A673 (cell line): ENCODE measurements around the gene JAKMIP1. TPM values are rescaled to one million over a fixed set of nuclear protein-coding genes. Genes with fewer than 3 reads are reported as not detected.

Experiments
- BruUV-seq: library from RNA; stranded (reverse); fragments of 400-500 nt; replicated peaks from 2 replicates; lab custom pipeline; 2021; lab: Mats Ljungman, UMichigan
- CTCF ChIA-PET: fragments of 300-600 bp; sonication (Branson Sonifier 250); formaldehyde crosslinking; loops from one replicate; lab custom pipeline; 2022; ENCODE audit warnings: antibody characterized with exemption; lab: Charles Lee
- POLR2A ChIA-PET: fragments of 300-600 bp; sonication (Branson Sonifier 250); formaldehyde crosslinking; loops from one replicate; lab custom pipeline; 2022; ENCODE audit warnings: antibody characterized with exemption; ENCODE audit not compliant: low non-redundant PET; lab: Charles Lee
- DNase-seq: peaks from one replicate; pipeline ENCODE4 v3.0.0-alpha.2; 2015; ENCODE audit warnings: low spot score
- H3K27ac ChIP-seq: fragments of 200-600 bp; sonication (generic); 2 replicates; pipeline ENCODE4 v1.5.1; 2016; ENCODE audit warnings: mixed run types, low read depth, mild to moderate bottlenecking, mixed read lengths, antibody characterized with exemption, low read length; ENCODE audit not compliant: poor library complexity, severe bottlenecking
- H3K27me3 ChIP-seq: fragments of 200-600 bp; sonication (generic); replicated peaks from 2 replicates; pipeline ENCODE4 v1.6.1; 2017; ENCODE audit warnings: mixed run types, low read depth, mild to moderate bottlenecking, mixed read lengths, antibody characterized with exemption, low read length; ENCODE audit not compliant: insufficient read depth, poor library complexity
- H3K36me3 ChIP-seq: fragments of 200-600 bp; sonication (generic); 2 replicates; pipeline ENCODE4 v1.6.1; 2016; ENCODE audit warnings: mixed run types, mild to moderate bottlenecking, mixed read lengths, antibody characterized with exemption, low read length; ENCODE audit not compliant: insufficient read depth, poor library complexity, severe bottlenecking
- H3K4me1 ChIP-seq: fragments of 200-600 bp; sonication (generic); 2 replicates; pipeline ENCODE4 v1.6.1; 2017; ENCODE audit warnings: mixed run types, mild to moderate bottlenecking, mixed read lengths, antibody characterized with exemption, low read length; ENCODE audit not compliant: insufficient read depth, poor library complexity, severe bottlenecking
- H3K4me3 ChIP-seq: fragments of 200-600 bp; sonication (generic); 2 replicates; pipeline ENCODE4 v1.5.1; 2016; ENCODE audit warnings: low read depth, mixed run types, mild to moderate bottlenecking, mixed read lengths, low read length; ENCODE audit not compliant: poor library complexity, severe bottlenecking
- H3K9me3 ChIP-seq: fragments of 200-600 bp; sonication (generic); 2 replicates; pipeline ENCODE4 v1.6.1; 2016; ENCODE audit warnings: mixed run types, low read depth, mild to moderate bottlenecking, mixed read lengths, antibody characterized with exemption, low read length; ENCODE audit not compliant: poor library complexity, severe bottlenecking
- EZH2 ChIP-seq: fragments of 200-600 bp; sonication (generic); IDR thresholded peaks from 2 replicates; pipeline ENCODE4 v1.6.1; 2017; ENCODE audit warnings: borderline replicate concordance, low read depth, mild to moderate bottlenecking, mixed read lengths, antibody characterized with exemption, low read length; ENCODE audit not compliant: poor library complexity, severe bottlenecking
- intact Hi-C: fragments of 100-400 bp; cut with micrococcal nuclease; formaldehyde crosslinking; loops from one replicate; pipeline ENCODE4 v1.10.0; 2022; ENCODE audit not compliant: unreplicated experiment
- total RNA-seq: library from RNA; stranded (reverse); gene quantifications from 2 replicates; pipeline ENCODE4 v1.2.3, GENCODE V29; 2021
- TF ChIP-seq, protein P1 (sequence below): fragments of 300-800, 200-600 bp; sonication (generic); conservative IDR thresholded peaks from 2 replicates; pipeline ENCODE4 v1.5.1; 2017; ENCODE audit warnings: low read depth, mild to moderate bottlenecking, antibody characterized with exemption, low read length, moderate library complexity, mixed read lengths

Gene JAKMIP1
- total RNA-seq, 1 experiment from 2014 or later = not detected

DNA sequence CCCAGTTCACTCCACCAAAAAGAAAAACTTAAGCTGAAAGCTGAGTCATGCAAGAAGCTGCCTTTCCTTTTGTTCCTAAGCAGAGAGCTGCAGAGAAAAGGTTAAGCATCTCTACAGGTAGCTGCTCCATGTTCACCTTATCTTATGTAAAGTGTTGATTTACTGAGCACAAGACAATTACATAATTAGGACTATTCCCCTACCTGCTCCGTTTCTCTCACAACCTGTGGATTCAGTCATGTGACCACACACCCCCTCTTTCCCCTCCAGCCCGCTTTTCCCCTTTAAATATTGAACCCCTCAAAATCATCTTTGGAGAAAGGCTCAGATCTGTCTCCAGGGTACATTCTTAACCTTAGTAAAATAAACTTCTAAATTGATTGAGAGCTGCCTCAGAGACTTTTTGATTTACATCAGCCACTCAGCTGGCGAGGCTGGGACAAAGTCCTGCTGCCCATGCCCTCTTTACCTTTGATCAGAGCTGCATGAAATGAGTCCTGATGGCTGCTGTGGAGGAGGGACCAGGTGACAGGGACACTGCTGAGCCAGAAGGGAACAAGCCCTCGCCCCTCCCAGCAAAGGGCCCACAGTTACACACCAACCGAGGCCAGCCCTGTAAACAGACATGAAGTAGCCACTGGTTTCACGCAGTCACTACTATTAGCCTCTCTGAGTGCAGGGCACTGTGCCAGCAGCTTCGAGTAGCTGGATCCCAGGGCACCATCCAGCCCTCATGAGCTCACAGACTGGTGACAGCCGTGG is 128.2 kb downstream of the JAKMIP1 start:
- Histone ChIP-seq H3K27ac (no peak overlapping the region), H3K4me1 (no peaks in the 10 kb centered on the region), H3K36me3 (no peaks in the 10 kb centered on the region), H3K4me3 (no peak overlapping the region), H3K9me3 (no peaks in the 10 kb centered on the region), H3K27me3 (peaks cover 20% of the 10 kb centered on the region)
- no peak for DNase-seq
- ChIA-PET POLR2A (no interaction called here), CTCF (no interaction called here)
- TF ChIP-seq, protein P1, sequence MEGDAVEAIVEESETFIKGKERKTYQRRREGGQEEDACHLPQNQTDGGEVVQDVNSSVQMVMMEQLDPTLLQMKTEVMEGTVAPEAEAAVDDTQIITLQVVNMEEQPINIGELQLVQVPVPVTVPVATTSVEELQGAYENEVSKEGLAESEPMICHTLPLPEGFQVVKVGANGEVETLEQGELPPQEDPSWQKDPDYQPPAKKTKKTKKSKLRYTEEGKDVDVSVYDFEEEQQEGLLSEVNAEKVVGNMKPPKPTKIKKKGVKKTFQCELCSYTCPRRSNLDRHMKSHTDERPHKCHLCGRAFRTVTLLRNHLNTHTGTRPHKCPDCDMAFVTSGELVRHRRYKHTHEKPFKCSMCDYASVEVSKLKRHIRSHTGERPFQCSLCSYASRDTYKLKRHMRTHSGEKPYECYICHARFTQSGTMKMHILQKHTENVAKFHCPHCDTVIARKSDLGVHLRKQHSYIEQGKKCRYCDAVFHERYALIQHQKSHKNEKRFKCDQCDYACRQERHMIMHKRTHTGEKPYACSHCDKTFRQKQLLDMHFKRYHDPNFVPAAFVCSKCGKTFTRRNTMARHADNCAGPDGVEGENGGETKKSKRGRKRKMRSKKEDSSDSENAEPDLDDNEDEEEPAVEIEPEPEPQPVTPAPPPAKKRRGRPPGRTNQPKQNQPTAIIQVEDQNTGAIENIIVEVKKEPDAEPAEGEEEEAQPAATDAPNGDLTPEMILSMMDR = no peak
- no peak for TF ChIP-seq EZH2
- BruUV-seq = no TSS peak
- intact Hi-C loops = no loop called here

GRCh38 chr4:6071191-6071958 is 129.0 kb downstream of the JAKMIP1 start:
- Histone ChIP-seq H3K4me1 (no peaks in the 10 kb centered on the region), H3K27ac (no peak overlapping the region), H3K9me3 (no peaks in the 10 kb centered on the region), H3K27me3 (peaks cover 28% of the 10 kb centered on the region), H3K36me3 (no peaks in the 10 kb centered on the region), H3K4me3 (no peak overlapping the region)
- no TSS peak for BruUV-seq
- intact Hi-C loops = no loop called here
- DNase-seq = no peak
- CTCF ChIA-PET = no interaction called here
- TF ChIP-seq EZH2 = no peak
- TF ChIP-seq, protein P1 = no peak
- POLR2A ChIA-PET = no interaction called here

DNA sequence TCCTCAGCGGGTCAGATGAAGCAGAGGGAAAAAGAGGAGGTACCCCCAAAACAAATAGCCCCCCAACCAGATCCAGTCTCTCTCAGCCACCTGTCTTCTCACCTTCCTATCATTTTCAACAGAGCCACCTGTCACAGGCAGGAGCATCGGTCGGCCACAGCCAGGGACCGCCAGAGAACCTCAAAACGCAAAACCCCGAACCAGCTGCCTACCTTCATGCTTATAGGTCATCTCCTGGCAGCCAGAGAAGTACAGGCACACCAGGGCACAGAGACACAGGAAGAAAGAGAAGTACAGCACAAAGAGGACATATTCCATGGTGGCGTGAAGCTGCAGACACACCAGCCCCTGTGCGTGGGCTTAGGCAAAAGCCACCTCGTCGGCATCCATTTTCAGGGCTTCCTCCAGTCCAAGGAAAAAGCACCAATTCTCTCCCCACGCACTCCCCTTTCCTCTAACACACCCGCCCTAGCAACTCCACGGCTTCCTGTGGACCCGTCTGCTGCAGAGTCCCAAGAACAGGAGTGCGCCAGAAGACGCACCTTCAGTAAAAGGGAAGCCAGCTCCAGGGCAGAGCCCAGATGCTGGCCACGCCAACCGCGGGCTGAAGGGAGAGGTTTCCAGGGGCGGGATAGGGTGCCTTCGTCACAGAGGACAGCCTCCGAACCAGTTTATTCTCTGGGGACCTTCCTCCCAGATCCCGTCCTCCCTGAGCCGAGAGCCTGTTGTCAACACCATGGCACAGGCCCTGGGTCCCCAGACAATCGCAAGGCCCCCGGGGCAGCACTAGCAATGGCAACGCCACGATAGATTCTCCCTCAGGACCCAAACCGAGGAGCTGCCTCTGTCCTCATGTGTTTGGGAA is 130.3 kb downstream of the JAKMIP1 start:
- ChIA-PET CTCF (no interaction called here), POLR2A (no interaction called here)
- DNase-seq = no peak
- no peak for TF ChIP-seq EZH2
- no peaks in the 10 kb centered on the region for H3K36me3 ChIP-seq
- no peak overlapping the region for H3K4me3 ChIP-seq
- peaks cover 30% of the 10 kb centered on the region for H3K27me3 ChIP-seq
- H3K4me1 ChIP-seq = no peaks in the 10 kb centered on the region
- no TSS peak for BruUV-seq
- intact Hi-C loops = no loop called here
- no peaks in the 10 kb centered on the region for H3K9me3 ChIP-seq
- no peak overlapping the region for H3K27ac ChIP-seq
